Liver (tissue), 3 donors: ENCODE results near the gene PFDN4.

Experiments
- FOXA1 ChIP-seq: IDR thresholded peaks from 2 replicates; pipeline ENCODE4 v1.6.1; 2016; ENCODE audit warnings: antibody characterized with exemption
- FOXA2 ChIP-seq: IDR thresholded peaks from 2 replicates; pipeline ENCODE4 v1.6.1; 2016; ENCODE audit warnings: antibody characterized with exemption
- HNF4A ChIP-seq, 2 donors: conservative IDR thresholded peaks; 2 replicates each; pipeline ENCODE4 v1.6.1; 2016; ENCODE audit warnings: antibody characterized with exemption in 2 of 2, mild to moderate bottlenecking in 2 of 2
- JUND ChIP-seq, 2 donors: IDR thresholded peaks; 2 replicates each; pipeline ENCODE4 v1.6.1; 2016; ENCODE audit warnings: antibody characterized with exemption in 2 of 2
- NR2F2 ChIP-seq: IDR thresholded peaks from 2 replicates; pipeline ENCODE4 v1.6.1; 2016; ENCODE audit warnings: antibody characterized with exemption
- SP1 ChIP-seq: IDR thresholded peaks from 2 replicates; pipeline ENCODE4 v1.6.1; 2018; ENCODE audit warnings: antibody characterized with exemption, mild to moderate bottlenecking
- TAF1 ChIP-seq: conservative IDR thresholded peaks from 2 replicates; pipeline ENCODE4 v1.6.1; 2016; ENCODE audit warnings: antibody characterized with exemption, mild to moderate bottlenecking
- YY1 ChIP-seq: IDR thresholded peaks from 2 replicates; pipeline ENCODE4 v1.6.1; 2016; ENCODE audit warnings: antibody characterized with exemption, mild to moderate bottlenecking
- TF ChIP-seq, protein P1 (sequence below): IDR thresholded peaks from 2 replicates; pipeline ENCODE4 v1.6.1; 2016; ENCODE audit warnings: antibody characterized with exemption, mild to moderate bottlenecking
- TF ChIP-seq, protein P2 (sequence below): fragments of 150-350 bp; IDR thresholded peaks from 2 replicates; pipeline ENCODE4 v1.5.1; 2017; ENCODE audit warnings: improper control_type of control experiment, low read depth, low read length; ENCODE audit not compliant: missing input control
- TF ChIP-seq, protein P3 (sequence below): IDR thresholded peaks from 2 replicates; pipeline ENCODE4 v1.6.1; 2016; ENCODE audit warnings: antibody characterized with exemption
- TF ChIP-seq, protein P4 (sequence below): IDR thresholded peaks from 2 replicates; pipeline ENCODE4 v1.6.1; 2016; ENCODE audit warnings: antibody characterized with exemption
- donor health status: healthy.
- donor health status: healthy.

DNA sequence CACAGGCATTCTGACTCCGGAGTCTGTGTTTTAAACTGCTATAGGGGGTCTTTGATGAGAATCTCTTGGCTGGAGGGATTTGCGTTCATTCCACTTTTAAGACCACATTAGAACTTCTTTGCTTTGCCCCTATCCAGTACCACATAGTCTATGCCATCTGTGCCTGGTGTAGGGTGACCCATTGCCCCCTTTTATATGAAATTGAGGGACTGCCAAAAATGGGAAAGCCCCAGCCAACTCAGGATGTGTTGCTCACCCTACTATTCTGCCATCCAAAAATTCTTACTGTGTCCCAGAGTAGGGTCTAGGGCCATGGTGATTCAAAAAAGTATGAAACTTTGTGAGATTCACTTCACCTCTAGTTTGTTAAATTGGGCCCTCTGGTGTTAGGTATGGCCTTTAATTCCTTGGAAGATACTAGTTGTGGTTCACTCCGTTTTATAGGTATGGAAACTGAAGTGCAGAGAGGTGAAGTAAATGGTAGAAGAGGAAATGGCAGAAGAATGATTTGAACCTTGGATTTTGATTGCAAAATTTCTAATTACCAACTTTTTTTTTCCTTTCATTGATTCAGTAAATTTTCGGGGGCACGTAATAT, 1.4 kb downstream of the PFDN4 start:
- no peak for TF ChIP-seq FOXA1
- TF ChIP-seq, protein P1, sequence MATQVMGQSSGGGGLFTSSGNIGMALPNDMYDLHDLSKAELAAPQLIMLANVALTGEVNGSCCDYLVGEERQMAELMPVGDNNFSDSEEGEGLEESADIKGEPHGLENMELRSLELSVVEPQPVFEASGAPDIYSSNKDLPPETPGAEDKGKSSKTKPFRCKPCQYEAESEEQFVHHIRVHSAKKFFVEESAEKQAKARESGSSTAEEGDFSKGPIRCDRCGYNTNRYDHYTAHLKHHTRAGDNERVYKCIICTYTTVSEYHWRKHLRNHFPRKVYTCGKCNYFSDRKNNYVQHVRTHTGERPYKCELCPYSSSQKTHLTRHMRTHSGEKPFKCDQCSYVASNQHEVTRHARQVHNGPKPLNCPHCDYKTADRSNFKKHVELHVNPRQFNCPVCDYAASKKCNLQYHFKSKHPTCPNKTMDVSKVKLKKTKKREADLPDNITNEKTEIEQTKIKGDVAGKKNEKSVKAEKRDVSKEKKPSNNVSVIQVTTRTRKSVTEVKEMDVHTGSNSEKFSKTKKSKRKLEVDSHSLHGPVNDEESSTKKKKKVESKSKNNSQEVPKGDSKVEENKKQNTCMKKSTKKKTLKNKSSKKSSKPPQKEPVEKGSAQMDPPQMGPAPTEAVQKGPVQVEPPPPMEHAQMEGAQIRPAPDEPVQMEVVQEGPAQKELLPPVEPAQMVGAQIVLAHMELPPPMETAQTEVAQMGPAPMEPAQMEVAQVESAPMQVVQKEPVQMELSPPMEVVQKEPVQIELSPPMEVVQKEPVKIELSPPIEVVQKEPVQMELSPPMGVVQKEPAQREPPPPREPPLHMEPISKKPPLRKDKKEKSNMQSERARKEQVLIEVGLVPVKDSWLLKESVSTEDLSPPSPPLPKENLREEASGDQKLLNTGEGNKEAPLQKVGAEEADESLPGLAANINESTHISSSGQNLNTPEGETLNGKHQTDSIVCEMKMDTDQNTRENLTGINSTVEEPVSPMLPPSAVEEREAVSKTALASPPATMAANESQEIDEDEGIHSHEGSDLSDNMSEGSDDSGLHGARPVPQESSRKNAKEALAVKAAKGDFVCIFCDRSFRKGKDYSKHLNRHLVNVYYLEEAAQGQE = no peak
- TF ChIP-seq FOXA2 = no peak
- TF ChIP-seq, protein P2, sequence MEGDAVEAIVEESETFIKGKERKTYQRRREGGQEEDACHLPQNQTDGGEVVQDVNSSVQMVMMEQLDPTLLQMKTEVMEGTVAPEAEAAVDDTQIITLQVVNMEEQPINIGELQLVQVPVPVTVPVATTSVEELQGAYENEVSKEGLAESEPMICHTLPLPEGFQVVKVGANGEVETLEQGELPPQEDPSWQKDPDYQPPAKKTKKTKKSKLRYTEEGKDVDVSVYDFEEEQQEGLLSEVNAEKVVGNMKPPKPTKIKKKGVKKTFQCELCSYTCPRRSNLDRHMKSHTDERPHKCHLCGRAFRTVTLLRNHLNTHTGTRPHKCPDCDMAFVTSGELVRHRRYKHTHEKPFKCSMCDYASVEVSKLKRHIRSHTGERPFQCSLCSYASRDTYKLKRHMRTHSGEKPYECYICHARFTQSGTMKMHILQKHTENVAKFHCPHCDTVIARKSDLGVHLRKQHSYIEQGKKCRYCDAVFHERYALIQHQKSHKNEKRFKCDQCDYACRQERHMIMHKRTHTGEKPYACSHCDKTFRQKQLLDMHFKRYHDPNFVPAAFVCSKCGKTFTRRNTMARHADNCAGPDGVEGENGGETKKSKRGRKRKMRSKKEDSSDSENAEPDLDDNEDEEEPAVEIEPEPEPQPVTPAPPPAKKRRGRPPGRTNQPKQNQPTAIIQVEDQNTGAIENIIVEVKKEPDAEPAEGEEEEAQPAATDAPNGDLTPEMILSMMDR = no peak
- TF ChIP-seq HNF4A (conservative IDR thresholded peaks at IDR 0.05) = no peak
- no peak for TF ChIP-seq TAF1
- no peak for TF ChIP-seq NR2F2
- TF ChIP-seq, protein P3, sequence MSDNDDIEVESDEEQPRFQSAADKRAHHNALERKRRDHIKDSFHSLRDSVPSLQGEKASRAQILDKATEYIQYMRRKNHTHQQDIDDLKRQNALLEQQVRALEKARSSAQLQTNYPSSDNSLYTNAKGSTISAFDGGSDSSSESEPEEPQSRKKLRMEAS = no peak
- TF ChIP-seq SP1 = no peak
- TF ChIP-seq, protein P4, sequence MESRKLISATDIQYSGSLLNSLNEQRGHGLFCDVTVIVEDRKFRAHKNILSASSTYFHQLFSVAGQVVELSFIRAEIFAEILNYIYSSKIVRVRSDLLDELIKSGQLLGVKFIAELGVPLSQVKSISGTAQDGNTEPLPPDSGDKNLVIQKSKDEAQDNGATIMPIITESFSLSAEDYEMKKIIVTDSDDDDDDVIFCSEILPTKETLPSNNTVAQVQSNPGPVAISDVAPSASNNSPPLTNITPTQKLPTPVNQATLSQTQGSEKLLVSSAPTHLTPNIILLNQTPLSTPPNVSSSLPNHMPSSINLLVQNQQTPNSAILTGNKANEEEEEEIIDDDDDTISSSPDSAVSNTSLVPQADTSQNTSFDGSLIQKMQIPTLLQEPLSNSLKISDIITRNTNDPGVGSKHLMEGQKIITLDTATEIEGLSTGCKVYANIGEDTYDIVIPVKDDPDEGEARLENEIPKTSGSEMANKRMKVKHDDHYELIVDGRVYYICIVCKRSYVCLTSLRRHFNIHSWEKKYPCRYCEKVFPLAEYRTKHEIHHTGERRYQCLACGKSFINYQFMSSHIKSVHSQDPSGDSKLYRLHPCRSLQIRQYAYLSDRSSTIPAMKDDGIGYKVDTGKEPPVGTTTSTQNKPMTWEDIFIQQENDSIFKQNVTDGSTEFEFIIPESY = no peak
- TF ChIP-seq JUND (IDR thresholded peaks at IDR 0.05) = no peak
- TF ChIP-seq YY1 = no peak
